Left ventricle myocardium inferior (tissue), 1 donor: ENCODE results near the gene TAS2R16. TPM values are rescaled to one million over a fixed set of nuclear protein-coding genes. Genes with fewer than 3 reads are reported as not detected.

ENCODE experiments used
- DNase-seq: peaks from one replicate; pipeline ENCODE4 v3.0.0-alpha.2; 2020
- H3K27ac ChIP-seq: fragments of 200-600 bp; replicated peaks from 2 replicates; pipeline ENCODE4 v1.8.0; 2021
- H3K27me3 ChIP-seq: fragments of 200-600 bp; 2 replicates; pipeline ENCODE4 v1.8.0; 2021; ENCODE audit warnings: low read depth
- H3K36me3 ChIP-seq: fragments of 200-600 bp; 2 replicates; pipeline ENCODE4 v1.8.0; 2021
- H3K4me1 ChIP-seq: fragments of 200-600 bp; 2 replicates; pipeline ENCODE4 v1.8.0; 2021
- H3K4me3 ChIP-seq: fragments of 200-600 bp; 2 replicates; pipeline ENCODE4 v1.8.0; 2021; ENCODE audit warnings: mild to moderate bottlenecking, moderate library complexity
- H3K9me3 ChIP-seq: fragments of 200-600 bp; replicated peaks from 2 replicates; pipeline ENCODE4 v1.8.0; 2021
- CTCF ChIP-seq: fragments of 200-600 bp; IDR thresholded peaks from 2 replicates; pipeline ENCODE4 v1.8.0; 2021; ENCODE audit warnings: antibody characterized with exemption, mild to moderate bottlenecking, borderline replicate concordance
- intact Hi-C: fragments of 100-400 bp; cut with micrococcal nuclease; formaldehyde crosslinking; loops from one replicate; pipeline ENCODE4 v1.11.0; 2022
- long read RNA-seq: library from polyadenylated mRNA; unstranded; transcript quantifications from one replicate; pipeline ENCODE4 v2.0.0, GENCODE V29; 2021
- total RNA-seq: library from RNA; stranded (reverse); fragmentation: NEBNext Ultra II Directional; extraction: Animal tissue kit (Norgen Biotek cat#: 25700); gene quantifications from one replicate; pipeline ENCODE4 v1.2.1, GENCODE V29; 2021
- donor health status: DM: no; HTN: yes; CAD: no; lungs with severe emphysema.

TAS2R16 gene
- not detected for total RNA-seq
- long read RNA-seq = 0 reads

GRCh38 chr7:122995600-122995999 lies at the start of gene TAS2R16:
Gene TAS2R16, minus strand, starts transcription at chr7:122995700. Its CDS starts 66 bp downstream, at chr7:122995634.
- Histone ChIP-seq H3K9me3 (no peaks in the 10 kb centered on the region), H3K4me3 (no peak within 1 kb of the TSS), H3K4me1 (no peaks in the 10 kb centered on the region), H3K27me3 (no peaks in the 10 kb centered on the region), H3K36me3 (no peaks in the 10 kb centered on the region), H3K27ac (no peak within 1 kb of the TSS)
- TF ChIP-seq CTCF = no peak
- intact Hi-C loops = no loop called here
- DNase-seq = no peak

- no peak for TF ChIP-seq CTCF
- Histone ChIP-seq H3K4me1 (no peaks in the 10 kb centered on the region), H3K9me3 (peaks cover 28% of the 10 kb centered on the region), H3K27ac (no peak overlapping the region), H3K36me3 (no peaks in the 10 kb centered on the region), H3K4me3 (no peak overlapping the region), H3K27me3 (no peaks in the 10 kb centered on the region)
- intact Hi-C loops = no loop called here
- no peak for DNase-seq
Measured at GRCh38 chr7:123043642-123044041, 48.1 kb upstream of the TAS2R16 start.

GRCh38 chr7:123041101-123041500 lies 45.6 kb upstream of the TAS2R16 start:
- no peaks in the 10 kb centered on the region for H3K36me3 ChIP-seq
- H3K9me3 ChIP-seq = peaks cover 3% of the 10 kb centered on the region
- DNase-seq = no peak
- H3K27ac ChIP-seq = no peak overlapping the region
- no peak overlapping the region for H3K4me3 ChIP-seq
- H3K4me1 ChIP-seq = no peaks in the 10 kb centered on the region
- no peaks in the 10 kb centered on the region for H3K27me3 ChIP-seq
- intact Hi-C loops = no loop called here
- TF ChIP-seq CTCF = no peak

GRCh38 chr7:123039269-123039668 lies 43.8 kb upstream of the TAS2R16 start:
- Histone ChIP-seq H3K4me3 (no peak overlapping the region), H3K36me3 (no peaks in the 10 kb centered on the region), H3K27ac (no peak overlapping the region), H3K4me1 (no peaks in the 10 kb centered on the region), H3K27me3 (no peaks in the 10 kb centered on the region), H3K9me3 (no peaks in the 10 kb centered on the region)
- TF ChIP-seq CTCF = no peak
- intact Hi-C loops = no loop called here
- DNase-seq = no peak

GRCh38 chr7:123034106-123034505 lies 38.6 kb upstream of the TAS2R16 start:
- Histone ChIP-seq H3K27me3 (no peaks in the 10 kb centered on the region), H3K4me1 (no peaks in the 10 kb centered on the region), H3K27ac (no peak overlapping the region), H3K9me3 (no peaks in the 10 kb centered on the region), H3K4me3 (no peak overlapping the region), H3K36me3 (no peaks in the 10 kb centered on the region)
- TF ChIP-seq CTCF = no peak
- no peak for DNase-seq
- intact Hi-C loops = no loop called here

- H3K9me3 ChIP-seq = no peaks in the 10 kb centered on the region
- no peaks in the 10 kb centered on the region for H3K4me1 ChIP-seq
- intact Hi-C loops = no loop called here
- no peaks in the 10 kb centered on the region for H3K27me3 ChIP-seq
- DNase-seq = no peak
- no peaks in the 10 kb centered on the region for H3K36me3 ChIP-seq
- H3K27ac ChIP-seq = no peak overlapping the region
- no peak overlapping the region for H3K4me3 ChIP-seq
- TF ChIP-seq CTCF = no peak
Measured at GRCh38 chr7:123030631-123031030, 35.1 kb upstream of the TAS2R16 start.
